Esophagus squamous epithelium (tissue), 5 donors: ENCODE measurements around the gene BAIAP3. TPM values are rescaled to one million over a fixed set of nuclear protein-coding genes. Genes with fewer than 3 reads are reported as not detected.

Experiments
- DNase-seq: peaks from one replicate; lab custom pipeline; 2025; lab: John Stamatoyannopoulos, UW
- H3K27ac ChIP-seq, 4 donors: fragments of 200-600 bp; sonication (generic); one replicate each; pipeline ENCODE4 v1.5.1; 2016 to 2019; ENCODE audit warnings: mild to moderate bottlenecking in 1 of 4
- H3K27me3 ChIP-seq, 4 donors: fragments of 200-600 bp; sonication (generic); 1 replicate in 3 of 4; 2 replicates in 1 of 4; pipeline versions ENCODE4 v1.5.1 to v1.6.0; 2017 to 2021; ENCODE audit warnings: antibody characterized with exemption in 1 of 4
- H3K36me3 ChIP-seq, 3 donors: fragments of 200-600 bp; sonication (generic); one replicate each; pipeline ENCODE4 v1.5.1; 2016 to 2019
- H3K4me1 ChIP-seq, 3 donors: fragments of 200-600 bp; sonication (generic); one replicate each; pipeline ENCODE4 v1.5.1; 2017 to 2019
- H3K4me3 ChIP-seq, 4 donors: fragments of 200-600 bp; sonication (generic); 1 replicate in 3 of 4; 2 replicates in 1 of 4; pipeline ENCODE4 v1.5.1; 2016 to 2019; ENCODE audit warnings: mild to moderate bottlenecking in 2 of 4, moderate library complexity in 1 of 4
- H3K9me3 ChIP-seq, 3 donors: fragments of 200-600 bp; sonication (generic); one replicate each; pipeline ENCODE4 v1.5.1; 2016 to 2019
- CTCF ChIP-seq, 6 experiments: fragments of 450-650 bp in 4 of 6; fragments of 200-600 bp in 2 of 6; sonication (generic) in 2 of 6; IDR thresholded peaks; one replicate each; pipeline ENCODE4 v1.5.1; 2016 to 2019; ENCODE audit warnings: antibody characterized with exemption in 6 of 6, mild to moderate bottlenecking in 4 of 6, moderate library complexity in 4 of 6
- POLR2A ChIP-seq, 4 donors: fragments of 450-650 bp; IDR thresholded peaks; one replicate each; pipeline ENCODE4 v1.6.1; 2017; ENCODE audit warnings: antibody characterized with exemption in 4 of 4, mild to moderate bottlenecking in 4 of 4, moderate library complexity in 3 of 4
- WGBS, 2 donors: methylation state at CpG; one replicate each; pipeline ENCODE4 v1.1.5; 2018; 5-methylcytosine and 5-hydroxymethylcytosine counted together
- intact Hi-C: fragments of 100-400 bp; cut with DNase I; formaldehyde crosslinking; loops from one replicate; pipeline ENCODE4 v1.15.0; 2022
- total RNA-seq, 4 donors: library from RNA; depleted of rRNA; stranded (reverse); fragments of >200 nt; gene quantifications; one replicate each; pipeline ENCODE4 v1.1.0, GENCODE V29; 2016
- donor health status: DM: yes; HTN: yes; CAD: no.

The BAIAP3 gene
- total RNA-seq, 4 donors from 2014 or later, result 0.68 to 2.7 (median 1.00) TPM

GRCh38 chr16:1286513-1287094 lies 46.8 kb upstream of the BAIAP3 start:
- no peak for TF ChIP-seq CTCF (IDR thresholded peaks at IDR 0.05)
- TF ChIP-seq POLR2A (IDR thresholded peaks at IDR 0.05), result no peak
- no peak for DNase-seq
- WGBS, 2 donors, result 77 to 82% methylated on average over 7 to 18 of the region's 25 CpGs
- Histone ChIP-seq H3K9me3 (no peaks in the 10 kb centered on the region), H3K36me3 (no peaks in the 10 kb centered on the region), H3K27ac (no peak overlapping the region), H3K27me3 (peaks cover 0 to 96% (median 19%) of the 10 kb centered on the region in 4 donors), H3K4me3 (no peak overlapping the region), H3K4me1 (peaks cover 0 to 10% (median 0%) of the 10 kb centered on the region in 3 donors)
- intact Hi-C loops, result no loop called here

- intact Hi-C loops, result no loop called here
- DNase-seq, result no peak
- H3K27ac ChIP-seq, result no peak overlapping the region
- H3K27me3 ChIP-seq, result peaks cover 0 to 96% (median 20%) of the 10 kb centered on the region in 4 donors
- H3K4me1 ChIP-seq, result peaks cover 0 to 10% (median 0%) of the 10 kb centered on the region in 3 donors
- H3K36me3 ChIP-seq, result no peaks in the 10 kb centered on the region
- H3K4me3 ChIP-seq, result no peak overlapping the region
- 34 to 39% methylated on average over 6 to 22 of the region's 40 CpGs for WGBS, 2 donors
- no peak for TF ChIP-seq CTCF (IDR thresholded peaks at IDR 0.05)
- TF ChIP-seq POLR2A (IDR thresholded peaks at IDR 0.05), result no peak
- H3K9me3 ChIP-seq, result no peaks in the 10 kb centered on the region
Measured at GRCh38 chr16:1287982-1288670, 45.3 kb upstream of the BAIAP3 start.

GRCh38 chr16:1288813-1289476 lies 44.5 kb upstream of the BAIAP3 start:
- DNase-seq, result no peak
- Histone ChIP-seq H3K27me3 (peaks cover 0 to 96% (median 20%) of the 10 kb centered on the region in 4 donors), H3K27ac (no peak overlapping the region), H3K4me1 (peaks cover 0 to 10% (median 0%) of the 10 kb centered on the region in 3 donors), H3K36me3 (no peaks in the 10 kb centered on the region), H3K9me3 (no peaks in the 10 kb centered on the region), H3K4me3 (no peak overlapping the region)
- 0 to 15% methylated on average over 1 to 6 of the region's 20 CpGs for WGBS, 2 donors
- intact Hi-C loops, result no loop called here
- no peak for TF ChIP-seq POLR2A (IDR thresholded peaks at IDR 0.05)
- no peak for TF ChIP-seq CTCF (IDR thresholded peaks at IDR 0.05)

GRCh38 chr16:1289477-1289866 lies 44.0 kb upstream of the BAIAP3 start:
- Histone ChIP-seq H3K4me3 (no peak overlapping the region), H3K27me3 (peaks cover 0 to 96% (median 20%) of the 10 kb centered on the region in 4 donors)
- WGBS, 2 donors, result 4 to 8% methylated on average over 4 to 10 of the region's 17 CpGs

More at GRCh38 chr16:1289477-1289866, 44.0 kb upstream of the BAIAP3 start:
- intact Hi-C loops, result no loop called here
- H3K36me3 ChIP-seq, result no peaks in the 10 kb centered on the region
- DNase-seq, result no peak
- H3K9me3 ChIP-seq, result no peaks in the 10 kb centered on the region
- H3K27ac ChIP-seq, result no peak overlapping the region
- TF ChIP-seq CTCF (IDR thresholded peaks at IDR 0.05), result no peak
- TF ChIP-seq POLR2A (IDR thresholded peaks at IDR 0.05), result no peak
- H3K4me1 ChIP-seq, result peaks cover 0 to 10% (median 0%) of the 10 kb centered on the region in 3 donors
